Natural killer cell (primary cell): ENCODE results near the gene INPP5D. TPM values are rescaled to one million over a fixed set of nuclear protein-coding genes. Genes with fewer than 3 reads are reported as not detected.

ENCODE experiments used
- ATAC-seq, 3 donors: fragments of 150-1000 bp in 2 of 3; fragments of 200-7000 bp in 1 of 3; cut with Tn5 transposase; 1 replicate in 1 of 3; 2 replicates in 2 of 3; pipeline ENCODE4 v1.10.0; 2021; ENCODE audit warnings: mild to moderate bottlenecking in 2 of 3, moderate library complexity in 2 of 3
- DNase-seq, 2 donors: peaks; one replicate each; pipeline versions ENCODE4 v3.0.0 to v3.0.0-alpha.2; 2013 to 2021; ENCODE audit warnings: mixed read lengths in 1 of 2
- H3K27ac ChIP-seq: one replicate; pipeline ENCODE4 v1.5.1; 2013; ENCODE audit warnings: mild to moderate bottlenecking, low read length
- H3K27me3 ChIP-seq: one replicate; pipeline ENCODE4 v1.6.1; 2013; ENCODE audit warnings: low read length; ENCODE audit not compliant: control insufficient read depth, insufficient read depth
- H3K36me3 ChIP-seq: one replicate; pipeline ENCODE4 v1.6.1; 2013; ENCODE audit warnings: low read length; ENCODE audit not compliant: control insufficient read depth, insufficient read depth
- H3K4me1 ChIP-seq: one replicate; pipeline ENCODE4 v1.6.1; 2013; ENCODE audit warnings: low read length; ENCODE audit not compliant: control insufficient read depth, insufficient read depth
- H3K4me3 ChIP-seq: one replicate; pipeline ENCODE4 v1.5.1; 2013; ENCODE audit warnings: low read length
- H3K9me3 ChIP-seq: one replicate; pipeline ENCODE4 v1.6.1; 2013; ENCODE audit warnings: low read length; ENCODE audit not compliant: control insufficient read depth, insufficient read depth
- H3K27ac Mint-ChIP-seq, 2 donors: one replicate each; pipeline ENCODE4 v1.8.0; 2022; ENCODE audit warnings: mild to moderate bottlenecking in 2 of 2, mixed read lengths in 2 of 2, moderate library complexity in 1 of 2
- H3K27me3 Mint-ChIP-seq, 2 donors: one replicate each; pipeline ENCODE4 v1.8.0; 2022; ENCODE audit warnings: low read depth in 2 of 2, mixed read lengths in 2 of 2
- H3K36me3 Mint-ChIP-seq: one replicate; pipeline ENCODE4 v1.8.0; 2022; ENCODE audit warnings: mixed read lengths
- H3K4me1 Mint-ChIP-seq, 2 donors: one replicate each; pipeline ENCODE4 v1.8.0; 2022; ENCODE audit warnings: mixed read lengths in 2 of 2
- H3K4me3 Mint-ChIP-seq: one replicate; pipeline ENCODE4 v1.8.0; 2022; ENCODE audit warnings: mild to moderate bottlenecking, moderate library complexity, mixed read lengths
- H3K9me3 Mint-ChIP-seq, 2 donors: one replicate each; pipeline ENCODE4 v1.8.0; 2022; ENCODE audit warnings: mixed read lengths in 2 of 2
- WGBS: methylation state at CpG from one replicate; pipeline ENCODE4 v1.1.7; 2013; ENCODE audit warnings: missing lambda C conversion rate; ENCODE audit not compliant: insufficient coverage; 5-methylcytosine and 5-hydroxymethylcytosine counted together
- intact Hi-C: fragments of 100-400 bp; cut with micrococcal nuclease; formaldehyde crosslinking; loops from one replicate; pipeline ENCODE4 v1.14.2; 2022
- total RNA-seq, 4 donors: library from RNA; stranded (reverse); fragments of 120-200 nt in 1 of 4; gene quantifications; one replicate each; pipeline versions ENCODE4 v1.2.3 to v1.2.4, GENCODE V29; 2013 to 2022
- TF ChIP-seq, protein P1 (sequence below): fragments of 200-600 bp; IDR thresholded peaks from one replicate; pipeline ENCODE4 v1.8.0; 2022; ENCODE audit warnings: antibody characterized with exemption

INPP5D gene
- total RNA-seq, 3 donors from 2014 or later (not counting 1 experiment from before 2014, with no cell fraction given) = 385 to 498 (median 497) TPM

DNA sequence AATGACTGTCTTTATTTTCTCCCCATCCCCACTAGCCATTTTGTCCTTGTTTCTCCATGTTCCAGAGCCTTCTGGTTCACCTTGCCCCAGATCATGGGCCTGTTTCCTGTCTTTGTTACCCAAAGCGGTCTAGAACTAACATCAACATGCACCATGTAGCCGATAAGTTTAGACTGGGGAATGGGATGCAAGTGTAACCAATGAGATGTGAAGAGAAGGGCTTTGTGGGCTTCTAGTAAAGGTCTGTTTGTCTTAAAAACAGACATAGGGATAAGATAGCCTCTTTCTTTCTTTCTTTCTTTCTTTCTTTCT lies 25.7 kb downstream of the INPP5D start:
- Mint-ChIP-seq H3K27me3 (no peaks in the 10 kb centered on the region), H3K4me1 (peaks cover 92 to 96% of the 10 kb centered on the region in 2 donors), H3K9me3 (no peaks in the 10 kb centered on the region), H3K27ac (no peak overlapping the region), H3K4me3 (peak overlapping the region; percentile 89), H3K36me3 (peaks cover 15% of the 10 kb centered on the region)
- no peak overlapping the region for H3K4me3 ChIP-seq
- H3K9me3 ChIP-seq = no peaks in the 10 kb centered on the region
- no peak for DNase-seq
- peaks cover 53% of the 10 kb centered on the region for H3K36me3 ChIP-seq
- H3K27ac ChIP-seq = peak overlapping the region; percentile 85
- TF ChIP-seq, protein P1, sequence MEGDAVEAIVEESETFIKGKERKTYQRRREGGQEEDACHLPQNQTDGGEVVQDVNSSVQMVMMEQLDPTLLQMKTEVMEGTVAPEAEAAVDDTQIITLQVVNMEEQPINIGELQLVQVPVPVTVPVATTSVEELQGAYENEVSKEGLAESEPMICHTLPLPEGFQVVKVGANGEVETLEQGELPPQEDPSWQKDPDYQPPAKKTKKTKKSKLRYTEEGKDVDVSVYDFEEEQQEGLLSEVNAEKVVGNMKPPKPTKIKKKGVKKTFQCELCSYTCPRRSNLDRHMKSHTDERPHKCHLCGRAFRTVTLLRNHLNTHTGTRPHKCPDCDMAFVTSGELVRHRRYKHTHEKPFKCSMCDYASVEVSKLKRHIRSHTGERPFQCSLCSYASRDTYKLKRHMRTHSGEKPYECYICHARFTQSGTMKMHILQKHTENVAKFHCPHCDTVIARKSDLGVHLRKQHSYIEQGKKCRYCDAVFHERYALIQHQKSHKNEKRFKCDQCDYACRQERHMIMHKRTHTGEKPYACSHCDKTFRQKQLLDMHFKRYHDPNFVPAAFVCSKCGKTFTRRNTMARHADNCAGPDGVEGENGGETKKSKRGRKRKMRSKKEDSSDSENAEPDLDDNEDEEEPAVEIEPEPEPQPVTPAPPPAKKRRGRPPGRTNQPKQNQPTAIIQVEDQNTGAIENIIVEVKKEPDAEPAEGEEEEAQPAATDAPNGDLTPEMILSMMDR = no peak
- peaks cover 91% of the 10 kb centered on the region for H3K4me1 ChIP-seq
- H3K27me3 ChIP-seq = no peaks in the 10 kb centered on the region
- 72% methylated on average over 2 of the region's 2 CpGs for WGBS
- no peak for ATAC-seq
- intact Hi-C loops = loop anchor here (2.0 to 10.0 kb wide), 2 partner anchors 25 to 299 kb away; partner anchors contain the start of gene INPP5D

- Mint-ChIP-seq H3K9me3 (no peaks in the 10 kb centered on the region), H3K27ac (no peak overlapping the region), H3K4me1 (peaks cover 92 to 96% of the 10 kb centered on the region in 2 donors), H3K27me3 (no peaks in the 10 kb centered on the region), H3K36me3 (peaks cover 15% of the 10 kb centered on the region), H3K4me3 (peak overlapping the region; percentile 49)
- Histone ChIP-seq H3K4me1 (peaks cover 91% of the 10 kb centered on the region), H3K36me3 (peaks cover 52% of the 10 kb centered on the region), H3K27me3 (no peaks in the 10 kb centered on the region), H3K9me3 (no peaks in the 10 kb centered on the region), H3K27ac (no peak overlapping the region), H3K4me3 (no peak overlapping the region)
- ATAC-seq = no peak
- intact Hi-C loops = loop anchor here (10.0 kb wide), 1 partner anchor 297 kb away; no protein-coding TSS in a partner anchor
- DNase-seq = no peak
- TF ChIP-seq, protein P1 = no peak
- WGBS = 90% methylated on average over 7 of the region's 7 CpGs
These were observed 27.6 kb downstream of the INPP5D start for GRCh38 chr2:233087713-233088112.

- Mint-ChIP-seq H3K9me3 (no peaks in the 10 kb centered on the region), H3K4me1 (peaks cover 92 to 96% of the 10 kb centered on the region in 2 donors), H3K27me3 (no peaks in the 10 kb centered on the region), H3K27ac (no peak overlapping the region), H3K36me3 (peaks cover 15% of the 10 kb centered on the region), H3K4me3 (no peak overlapping the region)
- peaks cover 46% of the 10 kb centered on the region for H3K36me3 ChIP-seq
- no peak overlapping the region for H3K4me3 ChIP-seq
- H3K27ac ChIP-seq = no peak overlapping the region
- intact Hi-C loops = loop anchor here (10.0 kb wide), 1 partner anchor 296 kb away; no protein-coding TSS in a partner anchor
- WGBS = 95% methylated on average over 8 of the region's 8 CpGs
- no peaks in the 10 kb centered on the region for H3K9me3 ChIP-seq
- DNase-seq (no peak), ATAC-seq (no peak)
- no peaks in the 10 kb centered on the region for H3K27me3 ChIP-seq
- peaks cover 91% of the 10 kb centered on the region for H3K4me1 ChIP-seq
- TF ChIP-seq, protein P1 = no peak
These were observed 28.8 kb downstream of the INPP5D start for GRCh38 chr2:233088972-233089345.

DNA sequence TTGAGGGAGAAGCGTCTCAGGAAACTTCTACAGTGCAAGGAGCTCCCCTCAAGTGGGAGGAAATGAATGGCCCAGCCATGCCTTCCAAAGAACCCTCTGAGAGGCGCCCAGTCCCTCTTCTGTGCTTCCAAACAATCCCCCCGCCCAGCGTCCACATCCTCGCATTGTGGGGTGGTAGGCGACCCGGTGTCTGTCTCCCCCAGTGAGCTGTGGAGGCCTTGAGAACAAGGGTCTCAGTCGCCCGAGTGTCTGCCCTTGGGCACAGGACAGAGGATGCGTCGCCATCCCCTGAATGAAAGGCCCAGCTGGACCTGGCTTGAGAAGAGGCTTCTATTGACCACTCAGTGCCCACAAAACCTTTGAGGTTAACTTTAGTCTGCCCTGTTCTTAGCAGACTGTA lies 29.7 kb downstream of the INPP5D start:
- intact Hi-C loops = loop anchor here (10.0 kb wide), 1 partner anchor 295 kb away; no protein-coding TSS in a partner anchor
- DNase-seq = no peak
- Histone ChIP-seq H3K27me3 (no peaks in the 10 kb centered on the region), H3K4me1 (peaks cover 90% of the 10 kb centered on the region), H3K27ac (no peak overlapping the region), H3K4me3 (no peak overlapping the region), H3K9me3 (no peaks in the 10 kb centered on the region), H3K36me3 (peaks cover 46% of the 10 kb centered on the region)
- no peak for ATAC-seq
- TF ChIP-seq, protein P1 = no peak
- no peak overlapping the region for H3K4me3 Mint-ChIP-seq
- no peaks in the 10 kb centered on the region for H3K27me3 Mint-ChIP-seq
- WGBS = 95% methylated on average over 11 of the region's 11 CpGs
- H3K9me3 Mint-ChIP-seq = no peaks in the 10 kb centered on the region
- H3K27ac Mint-ChIP-seq = no peak overlapping the region
- peaks cover 15% of the 10 kb centered on the region for H3K36me3 Mint-ChIP-seq
- peaks cover 90 to 93% of the 10 kb centered on the region in 2 donors for H3K4me1 Mint-ChIP-seq
